GM18867 (cell line): ENCODE data around the gene ZFP82.
A peak's percentile ranks its signal among the peaks of the same experiment; 100 is the strongest.

Experiments used
- ATAC-seq: cut with Tn5 transposase; IDR thresholded peaks from one replicate; pipeline ENCODE4 v1.9.1; 2021; ENCODE audit warnings: mild to moderate bottlenecking, moderate library complexity; ENCODE audit not compliant: unreplicated experiment

Gene ZFP82

GRCh38 chr19:36418287-36419001 lies at the start of gene ZFP82:
Gene ZFP82, minus strand, starts transcription at chr19:36418644. Its CDS starts 8,855 bp downstream, at chr19:36409789.
- ATAC-seq = peak; percentile 90

- no peak for ATAC-seq
Measured at GRCh38 chr19:36460046-36460445, 41.6 kb upstream of the ZFP82 start.

DNA sequence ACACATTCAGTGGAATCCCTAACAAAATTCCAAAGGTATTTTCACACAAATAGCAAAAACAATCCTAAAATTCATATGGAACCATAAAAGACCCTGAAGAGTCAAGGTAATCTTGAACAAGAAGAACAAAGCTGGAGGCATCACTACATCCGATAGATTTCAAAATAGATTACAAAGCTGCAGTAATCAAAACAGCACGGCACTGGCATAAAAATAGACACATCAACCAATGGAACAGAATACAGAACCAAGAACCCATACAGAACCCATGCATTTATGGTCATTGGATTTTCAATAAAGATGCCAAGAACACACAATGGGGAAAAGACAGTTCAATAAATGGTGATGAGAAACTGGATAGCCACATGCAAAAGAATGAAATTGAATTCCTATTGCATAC lies 38.4 kb upstream of the ZFP82 start:
- no peak for ATAC-seq

DNA sequence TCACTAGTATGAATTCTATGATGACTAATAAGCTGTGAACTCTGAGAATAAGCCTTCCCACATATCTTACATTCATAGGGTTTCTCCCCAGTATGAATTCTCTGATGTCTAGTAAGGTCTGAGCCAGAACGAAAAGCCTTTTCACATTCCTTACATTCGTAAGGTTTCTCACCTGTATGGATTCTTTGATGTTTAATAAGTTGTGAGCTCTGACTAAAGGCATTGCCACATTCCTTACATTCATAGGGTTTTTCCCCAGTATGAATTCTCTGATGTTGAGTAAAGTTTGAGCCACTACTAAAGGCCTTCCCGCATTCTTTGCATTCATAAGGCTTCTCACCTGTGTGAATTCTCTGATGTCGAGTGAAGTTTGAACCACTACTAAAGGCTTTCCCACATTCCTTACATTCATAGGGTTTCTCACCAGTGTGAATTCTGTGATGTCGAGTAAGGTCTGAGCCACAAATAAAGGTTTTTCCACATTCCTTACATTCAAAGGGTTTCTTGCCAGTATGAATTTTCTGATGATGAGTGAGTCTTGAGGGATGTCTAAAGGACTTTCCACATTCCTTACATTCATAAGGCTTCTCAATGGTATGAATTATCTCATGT lies 30.7 kb upstream of the ZFP82 start:
- ATAC-seq = no peak

GRCh38 chr19:36441339-36441738 lies 22.9 kb upstream of the ZFP82 start:
- ATAC-seq = no peak

DNA sequence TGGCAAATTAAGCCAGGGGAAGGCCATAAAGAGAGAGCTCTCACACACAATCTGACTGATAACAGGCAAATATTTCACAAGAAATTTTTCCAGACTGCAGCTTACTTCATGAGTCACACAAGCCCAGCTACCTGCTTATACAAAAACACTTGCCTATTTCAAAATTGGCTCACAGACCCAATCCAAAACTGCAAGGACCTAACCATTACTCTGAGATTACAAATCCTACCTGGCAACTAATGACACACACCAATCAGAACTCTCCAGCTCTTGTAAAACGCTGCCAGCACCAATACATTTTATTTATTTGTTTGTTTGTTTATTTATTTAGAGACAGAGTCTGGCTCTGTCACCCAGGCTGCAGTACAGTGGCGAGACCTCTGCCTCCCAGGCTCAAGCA lies 18.1 kb upstream of the ZFP82 start:
- ATAC-seq = no peak

- ATAC-seq = no peak
Measured at GRCh38 chr19:36423925-36424324, 5.5 kb upstream of the ZFP82 start.

DNA sequence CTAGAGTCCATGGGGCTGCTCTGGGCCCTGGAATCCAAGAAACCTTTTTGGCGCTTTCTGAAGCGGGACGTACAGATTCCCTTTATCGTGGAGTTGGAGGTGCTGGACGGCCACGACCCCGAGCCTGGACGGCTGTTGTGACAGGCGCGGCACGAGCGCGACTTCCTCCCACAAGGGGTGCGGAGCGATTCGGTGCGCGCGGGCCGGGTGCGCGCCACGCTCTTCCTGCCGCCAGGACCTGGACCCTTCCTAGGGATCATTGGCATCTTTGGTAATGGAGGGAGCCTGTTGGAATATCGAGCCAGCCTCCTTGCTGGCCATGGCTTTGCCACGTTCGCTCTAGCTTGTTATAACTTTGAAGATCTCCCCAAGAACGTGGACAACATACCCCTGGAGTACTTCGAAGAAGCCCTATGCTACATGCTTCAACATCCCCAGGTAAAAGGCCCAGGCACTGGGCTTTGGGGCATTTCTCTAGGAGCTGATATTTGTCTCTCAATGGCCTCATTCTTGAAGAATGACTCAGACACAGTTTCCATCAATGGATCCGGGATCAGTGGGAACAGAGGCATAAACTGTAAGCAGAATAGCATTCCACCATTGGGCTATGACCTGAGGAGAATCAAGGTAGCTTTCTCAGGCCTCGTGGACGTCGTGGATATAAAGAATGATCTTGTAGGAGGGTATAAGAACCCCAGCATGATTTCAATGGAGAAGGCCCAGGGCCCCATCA lies 3.5 kb upstream of the ZFP82 start:
- ATAC-seq = no peak

- no peak for ATAC-seq
Measured at GRCh38 chr19:36420961-36421748, 2.7 kb upstream of the ZFP82 start.

DNA sequence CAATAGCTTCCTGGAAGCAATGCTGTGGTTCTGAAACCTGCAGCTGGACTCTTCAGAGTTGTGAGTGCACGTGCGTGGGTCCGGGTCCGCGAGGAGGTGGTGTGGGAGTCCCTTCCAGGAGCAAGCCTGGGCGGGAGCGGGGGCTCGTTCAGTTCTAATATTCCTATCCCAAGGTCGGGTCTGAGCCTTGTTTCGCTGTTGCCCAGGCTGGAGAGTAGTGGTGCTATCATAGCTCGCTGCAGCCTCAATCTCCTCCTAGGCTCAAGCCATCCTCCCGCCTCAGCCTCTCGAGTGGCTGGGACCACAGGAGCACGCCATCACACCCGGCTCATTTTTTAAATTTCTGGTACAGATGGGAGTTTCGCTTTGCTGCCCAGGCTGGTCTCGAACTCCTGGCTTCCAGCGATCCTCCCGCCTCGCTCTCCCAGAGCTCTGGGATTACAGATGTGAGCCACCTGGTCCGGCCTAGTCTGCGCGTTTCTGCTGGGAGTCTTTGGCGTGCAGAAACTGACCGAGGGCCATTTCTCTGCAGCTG lies 625 bp downstream of the ZFP82 start:
- ATAC-seq = no peak

DNA sequence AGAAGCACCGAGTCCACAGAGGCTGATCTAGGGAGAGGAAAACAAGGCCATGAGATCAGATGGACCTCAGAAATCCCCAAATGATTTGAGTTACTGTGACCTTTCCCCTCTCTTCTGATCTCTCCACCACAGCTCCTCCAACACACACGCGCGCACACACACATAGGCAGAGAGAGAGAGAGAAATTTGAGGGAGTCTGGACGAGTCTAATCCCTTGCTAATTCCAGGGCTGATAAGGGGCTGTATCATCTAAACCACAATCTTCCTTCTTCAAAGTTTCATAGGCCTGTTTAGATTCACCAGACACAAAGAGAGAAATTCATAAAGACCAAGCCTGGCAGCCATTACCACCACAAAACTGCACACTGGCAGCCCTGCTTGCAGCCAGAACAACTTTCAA lies 8.6 kb downstream of the ZFP82 start:
- ATAC-seq = no peak

DNA sequence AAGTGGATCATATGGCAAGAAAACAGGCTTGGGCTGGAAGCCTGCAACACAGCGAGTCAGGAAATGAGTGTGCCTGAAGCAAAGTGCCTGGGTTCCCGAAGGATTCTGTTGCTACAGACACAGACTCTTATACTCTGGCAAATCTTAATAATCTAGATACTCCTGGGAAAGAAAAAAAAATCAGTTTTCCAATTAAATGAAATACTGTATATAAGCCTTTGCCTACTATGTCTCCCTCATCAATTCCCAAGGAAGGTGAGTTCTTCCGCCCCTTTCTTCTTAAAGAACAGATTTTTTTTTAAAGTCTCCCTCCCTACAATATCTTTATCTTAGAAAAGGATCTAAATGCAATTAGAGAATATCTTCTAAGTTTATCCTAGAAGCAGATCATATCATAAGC lies 10.3 kb downstream of the ZFP82 start:
- no peak for ATAC-seq

DNA sequence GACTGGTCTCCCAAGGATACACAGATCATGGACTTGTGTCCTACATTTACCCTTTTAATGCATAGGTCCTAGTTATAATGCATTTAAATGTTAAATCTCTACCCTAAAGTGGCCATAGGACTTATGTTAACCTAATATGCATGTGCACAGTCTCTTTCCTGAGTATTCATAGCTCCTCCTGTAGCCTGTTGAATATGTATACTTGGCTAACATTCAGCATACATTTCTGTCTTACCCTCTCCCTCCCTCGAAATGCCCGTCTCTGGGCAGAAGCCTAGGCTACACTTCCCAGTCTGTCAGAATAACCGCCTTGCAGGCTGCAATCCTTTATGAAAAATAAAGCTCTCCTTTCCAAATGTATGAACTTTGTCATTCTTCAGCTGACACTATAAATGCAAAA lies 13.9 kb downstream of the ZFP82 start:
- no peak for ATAC-seq

DNA sequence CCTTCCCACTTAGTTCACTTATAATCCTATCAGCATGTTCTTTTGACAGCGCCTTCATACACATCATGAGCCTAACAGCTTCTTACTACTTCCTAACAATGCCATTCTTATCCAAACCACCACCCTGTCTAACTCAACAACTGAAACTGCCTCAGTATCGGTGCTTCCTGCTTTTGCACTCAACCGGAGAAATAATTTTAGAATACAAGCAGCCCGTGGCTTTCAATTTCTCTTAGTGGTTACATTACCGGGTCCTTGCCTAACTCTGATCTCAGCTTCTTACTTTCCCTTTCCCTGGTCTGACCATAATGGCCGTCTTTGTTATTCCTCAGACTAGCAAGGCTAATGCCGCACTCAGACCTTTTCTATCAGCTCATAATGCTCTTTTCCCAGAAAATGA lies 17.0 kb downstream of the ZFP82 start:
- no peak for ATAC-seq

DNA sequence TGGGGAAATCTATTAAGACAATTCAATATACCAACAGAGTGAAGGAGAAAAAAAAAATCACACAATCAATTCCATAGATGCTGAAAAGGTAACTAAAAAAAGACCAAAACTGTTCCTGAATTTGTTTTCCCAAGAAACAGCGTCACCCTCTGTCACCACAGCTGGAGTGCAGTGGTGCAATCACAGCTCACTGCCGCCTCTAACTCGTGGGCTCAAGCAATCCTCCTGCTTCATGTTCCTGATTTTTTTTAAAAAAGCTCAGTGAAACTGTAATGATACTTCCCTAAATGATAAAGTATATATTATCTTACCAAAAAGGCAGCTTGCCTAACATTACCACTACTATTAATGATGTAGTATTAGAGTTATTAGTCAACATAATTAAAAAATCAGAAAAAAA lies 19.9 kb downstream of the ZFP82 start:
- no peak for ATAC-seq

DNA sequence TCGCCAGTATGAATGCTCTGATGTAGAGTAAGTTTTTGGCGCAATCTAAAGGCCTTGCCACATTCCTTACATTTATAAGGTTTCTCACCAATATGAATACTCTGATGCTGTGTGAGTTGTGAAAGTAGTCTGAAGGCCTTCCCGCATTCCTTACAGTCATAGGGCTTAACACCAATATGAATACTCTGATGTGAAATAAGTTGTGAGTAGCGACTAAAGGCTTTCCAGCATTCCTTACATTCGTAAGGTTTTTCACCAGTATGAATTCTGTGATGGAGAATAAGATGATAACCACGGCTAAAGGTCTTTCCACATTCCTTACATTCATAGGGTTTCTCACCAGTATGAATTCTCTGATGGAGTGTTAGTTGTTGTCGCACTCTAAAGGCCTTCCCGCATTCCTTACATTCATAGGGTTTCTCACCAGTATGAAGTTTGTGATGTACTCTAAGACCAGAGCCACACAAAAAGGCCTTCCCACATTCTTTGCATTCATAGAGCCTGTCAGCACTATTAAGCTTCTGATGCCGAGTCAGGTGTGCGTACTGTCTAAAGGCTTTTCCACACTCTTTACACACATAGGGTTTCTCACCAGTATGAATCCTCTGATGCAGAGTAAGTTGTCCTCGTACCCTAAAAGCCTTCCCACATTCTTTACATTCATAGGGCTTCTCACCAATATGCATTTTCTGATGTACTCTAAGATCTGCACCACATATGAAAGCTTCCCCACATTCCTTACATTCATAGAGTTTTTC lies 25.3 kb downstream of the ZFP82 start:
- no peak for ATAC-seq

GRCh38 chr19:36379510-36379819 lies 39.0 kb downstream of the ZFP82 start:
- no peak for ATAC-seq

DNA sequence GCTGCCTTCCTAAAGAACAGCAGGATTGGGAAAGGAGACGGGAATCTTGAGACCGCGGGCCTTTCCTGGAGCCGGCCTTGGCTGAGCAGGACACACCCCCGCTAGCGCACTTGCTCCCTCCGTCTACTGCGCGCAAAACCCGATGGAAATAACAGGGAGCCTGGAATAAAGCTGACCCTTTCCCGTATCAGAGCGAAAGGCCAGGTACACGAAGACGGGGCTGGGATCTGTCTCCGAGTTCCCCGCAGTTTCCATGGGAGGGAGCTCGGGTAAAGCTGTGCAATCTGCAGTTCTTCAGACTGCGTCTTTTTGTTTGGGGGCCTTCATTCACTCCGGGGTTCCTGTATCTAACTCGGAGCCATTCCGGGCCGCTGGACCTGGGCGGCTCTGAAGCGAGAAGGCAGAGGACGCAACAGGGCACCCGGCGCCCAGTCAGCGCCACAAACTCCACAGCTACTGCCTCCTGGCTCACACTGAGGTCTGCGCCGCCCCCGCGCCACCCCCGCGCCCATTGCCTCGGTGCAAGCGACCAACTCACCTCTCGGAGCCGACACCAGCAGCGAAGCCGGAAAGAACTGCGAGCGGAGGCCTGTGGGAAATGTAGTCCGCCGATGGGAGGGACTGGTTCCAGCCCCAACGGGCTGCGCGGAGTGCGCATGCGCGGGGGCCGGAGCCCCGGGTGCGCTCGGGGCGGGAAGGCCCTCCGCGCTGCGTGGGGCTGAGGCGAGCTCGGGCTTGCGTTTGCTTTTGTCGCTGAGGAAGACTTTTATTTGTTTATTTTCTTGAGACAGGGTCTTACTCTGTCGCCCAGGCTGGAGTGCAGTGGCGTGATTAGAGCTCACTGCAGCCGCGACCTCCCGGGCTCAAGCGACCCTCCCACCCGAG lies 39.6 kb downstream of the ZFP82 start, which contains the start of gene ZFP14:
ZFP14 (minus strand) TSS at position 577 of the 885 bp plus-strand sequence. CDS start 11,309 bp downstream, outside the sequence.
- ATAC-seq = peak; percentile 97

DNA sequence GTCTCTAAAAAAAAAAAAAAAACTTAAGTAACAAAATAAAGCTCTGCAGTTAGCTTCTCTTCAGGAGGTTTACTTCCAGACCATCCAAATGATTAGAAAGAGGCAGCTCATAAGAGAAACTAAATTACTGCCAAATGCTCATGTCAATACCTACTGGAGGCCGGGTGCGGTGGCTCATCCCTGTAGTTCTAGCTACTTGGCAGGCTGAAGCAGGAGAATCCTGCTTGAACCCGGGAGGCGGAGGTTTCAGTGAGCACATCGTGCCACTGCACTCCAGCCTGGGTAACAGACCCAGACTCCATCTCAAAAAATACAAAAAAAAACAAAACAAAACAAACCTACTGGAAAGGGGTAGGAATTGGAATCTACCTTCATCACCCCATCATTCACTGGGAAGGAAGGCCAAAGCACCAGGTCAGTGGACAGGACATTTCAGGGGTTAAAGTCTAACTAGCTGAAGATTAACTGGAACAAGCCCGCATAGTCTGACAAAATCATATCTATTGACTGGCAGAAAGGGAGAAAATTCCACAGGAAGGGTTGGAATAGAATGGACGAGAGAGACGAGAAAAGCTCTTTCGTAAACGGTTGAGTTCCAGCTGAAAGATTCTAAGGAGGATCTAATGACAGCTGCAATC lies 40.8 kb downstream of the ZFP82 start:
- ATAC-seq = no peak
